Endothelial cell of umbilical vein (primary cell): ENCODE results near the gene DBNDD2. TPM values are rescaled to one million over a fixed set of nuclear protein-coding genes. Genes with fewer than 3 reads are reported as not detected.

Source experiments
- BruUV-seq: library from RNA; stranded (reverse); fragments of 400-500 nt; replicated peaks from 2 replicates; lab custom pipeline; 2021; lab: Mats Ljungman, UMichigan
- CTCF ChIA-PET: fragments of 300-600, 350-600 bp; sonication (Branson Sonifier 250); formaldehyde crosslinking; loops from one replicate; lab custom pipeline; 2021; ENCODE audit warnings: antibody characterized with exemption, inconsistent platforms; lab: Charles Lee
- POLR2A ChIA-PET: fragments of 300-600, 350-600 bp; sonication (Branson Sonifier 250); formaldehyde crosslinking; loops from one replicate; lab custom pipeline; 2021; ENCODE audit warnings: antibody characterized with exemption, inconsistent platforms; lab: Charles Lee
- DNase-seq: peaks from one replicate; pipeline ENCODE4 v3.0.0-alpha.2; 2011; ENCODE audit warnings: low read depth, low spot score
- FAIRE-seq: peaks from 2 replicates; lab custom pipeline; 2011; peaks lifted over from hg19 to GRCh38; lab: Jason Lieb, UNC
- H2AFZ ChIP-seq: 2 replicates; pipeline ENCODE4 v1.6.0; 2012; ENCODE audit warnings: low read depth, low read length, control low read depth, inconsistent platforms
- H3K27ac ChIP-seq: 2 replicates; pipeline ENCODE4 v1.5.1; 2011; ENCODE audit warnings: low read depth, mild to moderate bottlenecking, control low read depth, low read length, moderate library complexity; ENCODE audit not compliant: insufficient read depth
- H3K27me3 ChIP-seq, 2 experiments: 2 replicates each; pipeline versions ENCODE4 v1.6.0 to v1.6.1; 2011; ENCODE audit warnings: low read length in 2 of 2, mixed read lengths in 1 of 2; ENCODE audit not compliant: control insufficient read depth in 2 of 2, insufficient read depth in 2 of 2
- H3K36me3 ChIP-seq, 2 experiments: 2 replicates in 1 of 2; 3 replicates in 1 of 2; pipeline ENCODE4 v1.5.1; 2011; ENCODE audit warnings: low read length in 2 of 2, mild to moderate bottlenecking in 1 of 2, moderate library complexity in 1 of 2; ENCODE audit not compliant: control insufficient read depth in 2 of 2, insufficient read depth in 2 of 2; ENCODE audit errors: extremely low read depth in 1 of 2
- H3K4me1 ChIP-seq: 3 replicates; pipeline ENCODE4 v1.5.1; 2011; ENCODE audit warnings: mild to moderate bottlenecking, low read length; ENCODE audit not compliant: control insufficient read depth, insufficient read depth; ENCODE audit errors: extremely low read depth
- H3K4me2 ChIP-seq: 2 replicates; pipeline ENCODE4 v1.6.1; 2011; ENCODE audit warnings: low read length, control low read depth, mixed read lengths; ENCODE audit not compliant: insufficient read depth
- H3K4me3 ChIP-seq, 3 experiments: fragments of 200-600 bp in 1 of 3; sonication (generic), shearing (Covaris generic) in 1 of 3; replicated peaks in 1 of 3; 2 replicates each; pipeline ENCODE4 v1.5.1; 2011 to 2016; ENCODE audit warnings: control low read depth in 3 of 3, low read length in 3 of 3, mild to moderate bottlenecking in 2 of 3, inconsistent platforms in 1 of 3, low read depth in 1 of 3, moderate library complexity in 1 of 3; ENCODE audit not compliant: insufficient read depth in 1 of 3
- H3K79me2 ChIP-seq: 2 replicates; pipeline ENCODE4 v1.6.0; 2012; ENCODE audit warnings: low read length, inconsistent platforms; ENCODE audit not compliant: control insufficient read depth, insufficient read depth
- H3K9ac ChIP-seq: replicated peaks from 2 replicates; pipeline ENCODE3; 2011; ENCODE audit warnings: low read length, control low read depth; ENCODE audit not compliant: insufficient read depth; ENCODE audit errors: extremely low read depth
- H3K9me1 ChIP-seq: replicated peaks from 3 replicates; pipeline ENCODE4 v1.6.0; 2011; ENCODE audit warnings: mild to moderate bottlenecking, low read length; ENCODE audit not compliant: control insufficient read depth, insufficient read depth; ENCODE audit errors: extremely low read depth
- H3K9me3 ChIP-seq: replicated peaks from 2 replicates; pipeline ENCODE4 v1.5.1; 2012; ENCODE audit warnings: low read length, inconsistent platforms; ENCODE audit not compliant: control insufficient read depth, insufficient read depth
- H4K20me1 ChIP-seq: replicated peaks from 2 replicates; pipeline ENCODE3; 2011; ENCODE audit warnings: mild to moderate bottlenecking, low read length; ENCODE audit not compliant: control insufficient read depth, insufficient read depth; ENCODE audit errors: extremely low read depth
- CTCF ChIP-seq, 2 donors: IDR thresholded peaks; 1 replicate in 1 of 2; 2 replicates in 1 of 2; pipeline ENCODE4 v1.5.1; 2011; ENCODE audit warnings: low read length in 2 of 2, mild to moderate bottlenecking in 2 of 2, moderate library complexity in 2 of 2, control low read depth in 1 of 2, inconsistent platforms in 1 of 2, low read depth in 1 of 2; ENCODE audit not compliant: insufficient read depth in 1 of 2; ENCODE audit errors: extremely low read depth in 1 of 2
- EZH2 ChIP-seq: IDR thresholded peaks from 2 replicates; pipeline ENCODE4 v1.6.1; 2012; ENCODE audit warnings: borderline replicate concordance, low read depth, mild to moderate bottlenecking, moderate library complexity, low read length, inconsistent platforms; ENCODE audit not compliant: severe bottlenecking
- FOS ChIP-seq: IDR thresholded peaks from 2 replicates; pipeline ENCODE4 v1.6.1; 2011; ENCODE audit warnings: mild to moderate bottlenecking, low read length, moderate library complexity, borderline replicate concordance; ENCODE audit not compliant: insufficient read depth
- GATA2 ChIP-seq: IDR thresholded peaks from 2 replicates; pipeline ENCODE4 v1.7.0; 2011; ENCODE audit warnings: low read depth, mild to moderate bottlenecking, moderate library complexity, mixed read lengths, low read length; ENCODE audit not compliant: insufficient read length, insufficient read depth
- JUN ChIP-seq: IDR thresholded peaks from 2 replicates; pipeline ENCODE4 v1.6.1; 2011; ENCODE audit warnings: borderline replicate concordance, low read depth; ENCODE audit not compliant: insufficient read length, insufficient read depth
- MAX ChIP-seq: IDR thresholded peaks from 2 replicates; pipeline ENCODE4 v1.6.1; 2011; ENCODE audit not compliant: insufficient read depth, insufficient read length
- MYC ChIP-seq: IDR thresholded peaks from one replicate; pipeline ENCODE4 v1.6.1; 2011; ENCODE audit warnings: mild to moderate bottlenecking, low read depth, low read length
- POLR2A ChIP-seq: IDR thresholded peaks from 2 replicates; pipeline ENCODE4 v1.6.1; 2012; ENCODE audit warnings: low read depth, mild to moderate bottlenecking, control low read depth, low read length
- POLR2AphosphoS5 ChIP-seq: IDR thresholded peaks from 2 replicates; pipeline ENCODE4 v1.6.1; 2012; ENCODE audit warnings: low read depth, mild to moderate bottlenecking, control low read depth, low read length, moderate library complexity; ENCODE audit not compliant: insufficient read depth
- dilution Hi-C: fragments of 300-500 bp; cut with MboI; formaldehyde crosslinking; loops from one replicate; pipeline ENCODE4 v1.15.0; 2019; ENCODE audit warnings: low sequenced_read_pairs; ENCODE audit not compliant: extremely low pct_ligation_motif_present
- intact Hi-C: fragments of 100-400 bp; cut with micrococcal nuclease; formaldehyde crosslinking; loops from one replicate; pipeline ENCODE4 v1.10.0; 2022
- polyA plus RNA-seq, 4 experiments: library from polyadenylated mRNA; depleted of rRNA in 3 of 4; stranded (reverse) in 3 of 4; unstranded in 1 of 4; fragments of >200 nt; gene quantifications; 2 replicates each; pipeline versions ENCODE4 v1.2.1 to v1.2.3, GENCODE V29; 2011 to 2012; ENCODE audit warnings: missing spikeins in 1 of 4
- total RNA-seq: library from RNA; stranded (reverse); gene quantifications from 2 replicates; pipeline ENCODE4 v1.2.3, GENCODE V29; 2021

Gene DBNDD2
- total and polyA plus RNA-seq, 2 donors (not counting 3 experiments of a cell fraction or from before 2014, with no cell fraction given), result 15.6 to 27.9 TPM

- Histone ChIP-seq H3K9ac (no peak overlapping the region), H3K4me3 (no peak overlapping the region), H3K9me3 (no peaks in the 10 kb centered on the region), H3K4me2 (no peak overlapping the region), H3K27me3 (no peaks in the 10 kb centered on the region), H3K36me3 (no peaks in the 10 kb centered on the region), H4K20me1 (no peaks in the 10 kb centered on the region), H3K27ac (no peak overlapping the region), H3K4me1 (peaks cover 3% of the 10 kb centered on the region), H3K9me1 (no peaks in the 10 kb centered on the region), H3K79me2 (no peaks in the 10 kb centered on the region), H2AFZ (no peak overlapping the region)
- no TSS peak for BruUV-seq
- TF ChIP-seq JUN (no peak), GATA2 (no peak), CTCF (IDR thresholded peaks at IDR 0.05; ENCODE audit: extremely low read depth in 1 of 2, insufficient read depth in 1 of 2, low read depth in 1 of 2, low read length in 2 of 2) (no peak), POLR2A (no peak), MAX (no peak), FOS (no peak), MYC (no peak), EZH2 (no peak), POLR2AphosphoS5 (no peak)
- POLR2A ChIA-PET, result no interaction called here
- dilution Hi-C loops, result no loop called here
- CTCF ChIA-PET, result interaction anchor here (2.9 kb wide), 1 partner anchor 45 kb away, joined by 11 read pairs; no protein-coding TSS in a partner anchor
- FAIRE-seq, result no peak
- intact Hi-C loops, result no loop called here
- no peak for DNase-seq
Observed at GRCh38 chr20:45391559-45391958, 16.5 kb upstream of the DBNDD2 start.
